Kasumi-1 (cell line): Measurements from ENCODE around the gene HTR3C.
"Not testable (repeated sequence)": the region's sequence is repeated elsewhere in the genome, so short reads cannot be mapped to it uniquely, and the experiment has no call there.

ENCODE experiments used
- DNase-seq, 2 experiments: peaks; one replicate each; lab custom pipeline; 2025; lab: John Stamatoyannopoulos, UW

HTR3C gene

GRCh38 chr3:184052767-184053166 is at the start of gene HTR3C:
Gene HTR3C (plus strand): TSS chr3:184053047. CDS start chr3:184053081, 34 bp downstream.
- no peak for DNase-seq

- no peak for DNase-seq
Observed at GRCh38 chr3:184003187-184003967, 49.5 kb upstream of the HTR3C start.

GRCh38 chr3:184004476-184004875 is 48.4 kb upstream of the HTR3C start:
- DNase-seq: no peak

GRCh38 chr3:184005941-184006507 is 46.8 kb upstream of the HTR3C start:
- peak; percentile 47 for DNase-seq

DNA sequence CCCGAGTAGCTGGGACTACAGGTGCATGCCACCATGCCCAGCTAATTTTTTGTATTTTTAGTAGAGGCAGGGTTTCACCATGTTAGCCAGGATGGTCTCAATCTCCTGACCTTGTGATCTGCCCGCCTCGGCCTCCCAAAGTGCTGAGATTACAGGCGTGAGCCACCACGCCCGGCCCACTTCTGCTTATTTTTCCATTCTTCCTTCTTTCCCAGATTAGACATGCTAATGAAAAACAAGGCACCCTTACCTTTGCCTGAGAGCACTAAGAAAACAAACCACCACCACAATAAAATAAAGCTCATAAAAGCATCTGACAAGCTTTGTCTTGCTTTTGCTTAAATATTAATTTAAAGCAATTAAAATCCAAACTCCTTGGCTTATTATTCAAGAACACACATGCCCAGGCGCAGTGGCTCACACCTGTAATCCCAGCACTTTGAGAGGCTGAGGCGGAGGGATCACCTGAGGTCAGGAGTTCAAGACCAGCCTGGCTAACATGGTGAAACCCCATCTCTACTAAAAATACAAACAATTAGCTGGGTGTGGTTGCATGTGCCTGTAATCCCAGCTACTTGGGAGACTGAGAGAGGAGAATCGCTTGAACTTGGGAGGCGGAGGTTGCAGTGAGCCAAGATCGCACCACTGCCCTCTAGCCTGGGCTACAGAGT is 45.6 kb upstream of the HTR3C start:
- DNase-seq: not testable (repeated sequence)

- DNase-seq: no peak
Observed at GRCh38 chr3:184008161-184008560, 44.7 kb upstream of the HTR3C start.

DNA sequence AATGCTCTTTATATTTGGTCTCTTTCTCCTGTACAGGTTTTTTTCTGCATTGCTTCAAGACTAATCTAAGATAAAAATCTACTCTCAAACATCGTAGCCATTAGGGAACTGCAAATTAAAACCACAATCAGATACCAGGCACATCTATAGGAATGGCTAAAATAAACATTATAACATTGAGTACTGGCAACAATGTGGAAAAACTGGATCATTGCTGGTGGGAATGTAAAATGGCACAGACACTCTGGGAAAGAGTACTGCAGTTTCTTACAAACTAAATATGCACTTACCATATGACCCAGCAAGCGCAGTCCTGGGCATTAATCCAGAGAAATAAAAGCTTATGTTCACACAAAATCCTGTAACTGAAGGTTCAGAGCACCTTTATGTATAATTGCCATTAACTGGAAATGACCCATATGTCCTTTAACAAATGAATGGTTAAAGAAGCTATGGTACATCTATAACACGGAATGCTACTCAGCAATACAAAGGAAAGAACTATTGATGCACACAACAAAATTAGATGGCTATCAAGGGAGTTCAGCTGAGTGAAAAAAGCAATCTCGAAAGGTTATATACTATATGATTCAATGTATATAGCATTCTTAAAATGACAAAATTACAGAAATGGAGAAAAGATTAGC is 41.5 kb upstream of the HTR3C start:
- DNase-seq: no peak

DNA sequence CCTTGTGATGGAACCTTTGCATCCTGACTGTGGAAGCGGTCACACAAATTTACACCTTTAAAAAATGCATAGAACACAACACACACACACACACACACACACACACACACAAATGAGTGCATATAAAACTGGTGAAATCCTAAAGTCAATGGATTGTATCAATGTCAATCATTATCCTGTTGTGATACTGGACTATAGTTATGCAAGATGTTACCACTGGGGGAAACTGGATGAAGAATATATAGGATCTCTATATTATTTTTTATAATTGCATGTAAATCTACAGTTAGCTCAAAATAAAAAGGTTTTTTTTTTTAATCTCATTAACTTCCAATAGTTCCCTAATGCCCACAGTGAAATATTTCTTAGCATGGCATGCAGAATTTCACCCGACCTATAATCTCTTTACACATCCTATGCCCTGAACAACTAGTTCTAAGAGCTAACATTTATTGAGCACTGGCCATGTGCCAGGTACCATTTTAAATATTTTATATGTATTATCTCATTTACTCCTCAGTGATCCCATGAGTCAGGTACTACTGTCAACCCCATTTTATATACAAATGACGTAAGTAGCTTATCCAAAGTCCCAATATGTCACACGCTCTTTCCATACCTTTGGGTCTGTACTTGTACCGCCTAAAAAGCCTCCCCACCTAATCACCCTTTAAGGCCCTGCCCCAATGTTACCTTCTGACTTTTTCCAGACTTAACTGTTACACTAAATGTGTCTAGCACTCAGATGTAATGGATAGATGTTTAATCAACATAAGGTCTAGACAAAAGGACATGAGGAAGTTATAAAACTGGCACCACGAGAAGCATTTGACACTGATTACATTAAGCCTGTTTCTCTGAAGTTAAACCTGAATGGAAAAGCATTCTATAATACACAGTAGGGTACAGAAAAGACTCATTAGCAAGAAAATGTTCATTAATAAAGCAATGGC is 40.6 kb upstream of the HTR3C start:
- DNase-seq: no peak

GRCh38 chr3:184015381-184016019 is 37.3 kb upstream of the HTR3C start:
- DNase-seq: no peak

DNA sequence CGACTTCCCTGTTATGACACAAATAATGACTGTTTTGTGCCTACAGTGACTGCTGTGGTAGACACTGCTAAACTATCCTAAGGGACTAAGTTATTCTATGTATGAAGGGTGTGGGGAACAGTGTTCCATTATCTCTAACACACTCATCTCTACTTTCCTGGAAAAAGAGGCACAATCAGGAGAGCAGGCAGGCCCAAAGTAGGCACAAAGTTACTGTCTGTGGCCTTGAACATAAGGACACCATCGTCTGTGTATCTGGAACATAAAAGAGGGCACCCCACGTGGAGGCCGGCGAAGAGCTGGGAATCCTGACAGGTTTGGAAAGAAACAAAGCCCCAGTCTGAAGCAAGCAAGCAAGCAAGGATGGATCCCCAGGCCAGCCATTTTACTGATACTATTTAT is 36.7 kb upstream of the HTR3C start:
- no peak for DNase-seq

GRCh38 chr3:184016811-184017671 is 35.8 kb upstream of the HTR3C start:
- peak; percentile 8 to 25 for DNase-seq

GRCh38 chr3:184017672-184018423 is 35.0 kb upstream of the HTR3C start, which contains the start of gene ABCC5:
Gene ABCC5 (minus strand): TSS chr3:184017884. CDS start chr3:184014392, 3,492 bp downstream.
- peak; percentile 94 to 95 for DNase-seq

GRCh38 chr3:184018424-184018973 is 34.3 kb upstream of the HTR3C start:
- DNase-seq: no peak

DNA sequence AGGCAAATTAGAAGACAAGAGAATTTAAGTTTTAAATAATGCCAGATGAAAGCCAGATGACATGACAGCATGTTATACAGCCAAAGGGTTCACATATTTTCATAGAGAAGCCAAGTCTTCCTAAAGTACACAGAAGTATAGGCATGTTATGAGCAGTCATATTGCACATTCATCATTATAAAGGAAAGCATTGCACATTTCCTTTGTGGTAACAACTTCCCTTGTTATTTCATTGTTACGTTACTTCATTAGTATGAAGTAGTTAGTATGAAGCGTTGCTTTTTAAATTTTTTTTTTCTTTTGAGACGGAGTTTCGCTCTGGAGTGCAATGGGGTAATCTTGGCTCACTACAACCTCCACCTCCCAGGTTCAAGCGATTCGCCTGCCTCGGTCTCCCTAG is 30.5 kb upstream of the HTR3C start:
- DNase-seq: peak; percentile 79 to 81

- not testable (repeated sequence) for DNase-seq
Observed at GRCh38 chr3:184025256-184025655, 27.6 kb upstream of the HTR3C start.

- not testable (repeated sequence) for DNase-seq
Observed at GRCh38 chr3:184028275-184028890, 24.5 kb upstream of the HTR3C start.

- DNase-seq: no peak
Observed at GRCh38 chr3:184029443-184029842, 23.4 kb upstream of the HTR3C start.

- peak in 1 of 2 experiments; percentile 4 for DNase-seq
Observed at GRCh38 chr3:184030536-184030935, 22.3 kb upstream of the HTR3C start.
